ENCODE measurements around the gene APEX1.

The APEX1 gene

DNA sequence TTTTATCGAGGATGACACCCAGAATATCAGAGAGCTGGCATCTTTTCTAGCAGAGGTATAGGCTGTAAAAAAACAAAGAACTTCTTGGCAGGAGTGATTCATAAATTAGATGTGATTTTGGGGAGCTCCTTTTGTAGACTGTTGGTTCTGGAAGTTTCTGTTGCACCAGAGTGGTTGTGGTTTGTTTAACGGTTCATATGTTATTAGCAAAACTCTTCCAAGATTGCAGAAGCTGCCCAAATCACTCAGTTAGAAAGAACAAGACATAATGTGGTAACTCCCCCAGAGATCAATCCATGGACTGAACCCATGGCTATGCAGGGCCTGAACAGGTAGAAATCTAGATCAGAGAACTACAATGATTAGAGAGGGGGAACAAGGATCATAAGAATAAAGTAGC is 43.6 kb downstream of the APEX1 start:
- H3K79me2 ChIP-seq (ENCODE audit: low read length), result no peaks in the 10 kb centered on the region
- TF ChIP-seq, protein P1, sequence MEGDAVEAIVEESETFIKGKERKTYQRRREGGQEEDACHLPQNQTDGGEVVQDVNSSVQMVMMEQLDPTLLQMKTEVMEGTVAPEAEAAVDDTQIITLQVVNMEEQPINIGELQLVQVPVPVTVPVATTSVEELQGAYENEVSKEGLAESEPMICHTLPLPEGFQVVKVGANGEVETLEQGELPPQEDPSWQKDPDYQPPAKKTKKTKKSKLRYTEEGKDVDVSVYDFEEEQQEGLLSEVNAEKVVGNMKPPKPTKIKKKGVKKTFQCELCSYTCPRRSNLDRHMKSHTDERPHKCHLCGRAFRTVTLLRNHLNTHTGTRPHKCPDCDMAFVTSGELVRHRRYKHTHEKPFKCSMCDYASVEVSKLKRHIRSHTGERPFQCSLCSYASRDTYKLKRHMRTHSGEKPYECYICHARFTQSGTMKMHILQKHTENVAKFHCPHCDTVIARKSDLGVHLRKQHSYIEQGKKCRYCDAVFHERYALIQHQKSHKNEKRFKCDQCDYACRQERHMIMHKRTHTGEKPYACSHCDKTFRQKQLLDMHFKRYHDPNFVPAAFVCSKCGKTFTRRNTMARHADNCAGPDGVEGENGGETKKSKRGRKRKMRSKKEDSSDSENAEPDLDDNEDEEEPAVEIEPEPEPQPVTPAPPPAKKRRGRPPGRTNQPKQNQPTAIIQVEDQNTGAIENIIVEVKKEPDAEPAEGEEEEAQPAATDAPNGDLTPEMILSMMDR (IDR thresholded peaks at IDR 0.05; ENCODE audit: low read depth, low read length), result no peak
- no peak for TF ChIP-seq EZH2phosphoT487 (IDR thresholded peaks at IDR 0.05; ENCODE audit: low read depth)
- peaks cover 9% of the 10 kb centered on the region for H3K4me1 ChIP-seq (ENCODE audit: low read length)
- no peaks in the 10 kb centered on the region for H3K9me3 ChIP-seq (ENCODE audit: insufficient read depth, low read length)
- H4K20me1 ChIP-seq (ENCODE audit: insufficient read depth, low read length), result no peaks in the 10 kb centered on the region
- H2AFZ ChIP-seq (ENCODE audit: low read depth, low read length), result no peak overlapping the region
- H3K4me3 ChIP-seq (ENCODE audit: low read length), result no peak overlapping the region
- no peak overlapping the region for H3K27ac ChIP-seq (ENCODE audit: low read length)
- no peak overlapping the region for H3K4me2 ChIP-seq (ENCODE audit: low read length)
- 0 out of 2 replicates have a peak, but pooled peaks cover 4% of the 10 kb centered on the region for H3K27me3 ChIP-seq (ENCODE audit: low read depth, low read length)
- no peak overlapping the region for H3K9ac ChIP-seq (ENCODE audit: low read length)
- H3K36me3 ChIP-seq (replicated peaks; ENCODE audit: low read depth, low read length), result no peaks in the 10 kb centered on the region

DNA sequence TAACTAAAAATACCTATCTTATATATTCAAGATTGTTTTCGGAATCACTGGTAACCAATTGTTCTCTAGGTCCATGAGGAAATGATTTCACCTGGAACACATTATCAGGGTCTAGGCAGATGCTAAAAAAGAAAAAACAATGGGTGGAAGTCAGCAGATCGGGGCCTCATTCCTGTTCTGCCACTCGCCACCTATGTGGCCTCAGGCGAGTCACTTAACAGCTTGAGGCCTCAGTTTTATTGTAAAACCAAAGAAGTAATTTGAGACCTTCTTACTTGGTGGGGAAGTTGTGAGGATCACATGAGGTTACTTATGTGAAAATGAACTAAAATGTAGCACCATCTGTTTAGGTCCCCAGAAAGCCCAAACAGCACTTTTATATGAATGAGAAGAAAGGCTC is 44.1 kb downstream of the APEX1 start:
- Histone ChIP-seq H3K4me2 (ENCODE audit: low read length) (no peak overlapping the region), H3K27me3 (ENCODE audit: low read depth, low read length) (0 out of 2 replicates have a peak, but pooled peaks cover 4% of the 10 kb centered on the region), H4K20me1 (ENCODE audit: insufficient read depth, low read length) (no peaks in the 10 kb centered on the region), H3K4me1 (ENCODE audit: low read length) (peaks cover 10% of the 10 kb centered on the region), H3K27ac (ENCODE audit: low read length) (no peak overlapping the region), H3K4me3 (ENCODE audit: low read length) (no peak overlapping the region), H3K9me3 (ENCODE audit: insufficient read depth, low read length) (no peaks in the 10 kb centered on the region), H3K79me2 (ENCODE audit: low read length) (no peaks in the 10 kb centered on the region), H3K36me3 (replicated peaks; ENCODE audit: low read depth, low read length) (no peaks in the 10 kb centered on the region), H3K9ac (ENCODE audit: low read length) (no peak overlapping the region), H2AFZ (ENCODE audit: low read depth, low read length) (no peak overlapping the region)
- no peak for TF ChIP-seq EZH2phosphoT487 (IDR thresholded peaks at IDR 0.05; ENCODE audit: low read depth)
- TF ChIP-seq, protein P1 (IDR thresholded peaks at IDR 0.05; ENCODE audit: low read depth, low read length), result no peak

DNA sequence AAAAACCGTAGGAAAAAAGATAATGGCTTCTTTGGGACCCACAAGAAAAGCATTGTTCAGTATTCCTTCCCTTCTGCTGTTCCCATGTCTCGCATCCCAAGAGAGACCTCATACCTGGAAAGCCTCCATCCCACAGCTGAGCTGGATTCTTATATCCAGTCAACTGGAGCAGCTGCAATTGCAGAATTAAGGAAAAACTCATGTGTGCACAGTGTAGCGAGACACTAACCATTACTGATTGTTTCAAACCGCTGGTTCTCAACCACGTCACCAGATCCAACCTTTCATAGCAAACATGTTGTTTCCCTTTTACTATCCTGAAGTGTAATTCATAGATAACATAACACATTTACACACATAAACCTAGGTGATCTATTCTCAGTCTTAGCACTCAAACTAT is 44.9 kb downstream of the APEX1 start:
- H4K20me1 ChIP-seq (ENCODE audit: insufficient read depth, low read length), result no peaks in the 10 kb centered on the region
- 0 out of 2 replicates have a peak, but pooled peaks cover 4% of the 10 kb centered on the region for H3K27me3 ChIP-seq (ENCODE audit: low read depth, low read length)
- no peaks in the 10 kb centered on the region for H3K79me2 ChIP-seq (ENCODE audit: low read length)
- H3K9me3 ChIP-seq (ENCODE audit: insufficient read depth, low read length), result no peaks in the 10 kb centered on the region
- no peaks in the 10 kb centered on the region for H3K36me3 ChIP-seq (replicated peaks; ENCODE audit: low read depth, low read length)
- no peak overlapping the region for H3K9ac ChIP-seq (ENCODE audit: low read length)
- H3K4me3 ChIP-seq (ENCODE audit: low read length), result no peak overlapping the region
- H3K4me2 ChIP-seq (ENCODE audit: low read length), result no peak overlapping the region
- TF ChIP-seq, protein P1 (IDR thresholded peaks at IDR 0.05; ENCODE audit: low read depth, low read length), result no peak
- TF ChIP-seq EZH2phosphoT487 (IDR thresholded peaks at IDR 0.05; ENCODE audit: low read depth), result no peak
- no peak overlapping the region for H3K27ac ChIP-seq (ENCODE audit: low read length)
- no peak overlapping the region for H2AFZ ChIP-seq (ENCODE audit: low read depth, low read length)
- peaks cover 11% of the 10 kb centered on the region for H3K4me1 ChIP-seq (ENCODE audit: low read length)

- Histone ChIP-seq H3K9ac (ENCODE audit: low read length) (no peak overlapping the region), H3K9me3 (ENCODE audit: insufficient read depth, low read length) (no peaks in the 10 kb centered on the region), H3K36me3 (replicated peaks; ENCODE audit: low read depth, low read length) (no peaks in the 10 kb centered on the region), H4K20me1 (ENCODE audit: insufficient read depth, low read length) (no peaks in the 10 kb centered on the region), H3K27ac (ENCODE audit: low read length) (no peak overlapping the region), H2AFZ (ENCODE audit: low read depth, low read length) (no peak overlapping the region), H3K4me1 (ENCODE audit: low read length) (peaks cover 8% of the 10 kb centered on the region), H3K4me2 (ENCODE audit: low read length) (no peak overlapping the region), H3K79me2 (ENCODE audit: low read length) (no peaks in the 10 kb centered on the region), H3K27me3 (ENCODE audit: low read depth, low read length) (0 out of 2 replicates have a peak, but pooled peaks cover 4% of the 10 kb centered on the region), H3K4me3 (ENCODE audit: low read length) (no peak overlapping the region)
- no peak for TF ChIP-seq EZH2phosphoT487 (IDR thresholded peaks at IDR 0.05; ENCODE audit: low read depth)
- TF ChIP-seq, protein P1 (IDR thresholded peaks at IDR 0.05; ENCODE audit: low read depth, low read length), result no peak
Observed at GRCh38 chr14:20501346-20501745, 46.3 kb downstream of the APEX1 start.
